Measurements from ENCODE around the gene LRRC8B. TPM values are rescaled to one million over a fixed set of nuclear protein-coding genes. Genes with fewer than 3 reads are reported as not detected.

The LRRC8B gene
- total and polyA plus RNA-seq, 2 of the 8 experiments (the other 6 are each of a cell fraction or from before 2014, with no cell fraction given), result 18.4 to 29.2 TPM

GRCh38 chr1:89633800-89634625 lies 109.4 kb downstream of the LRRC8B start:
- no peak overlapping the region for H3K23ac ChIP-seq (ENCODE audit: insufficient read length)
- H3K36me3 ChIP-seq (ENCODE audit: control insufficient read depth in 2 of 4, insufficient read depth in 4 of 4, low read length in 3 of 4), result no peaks in the 10 kb centered on the region
- H3K18ac ChIP-seq (ENCODE audit: extremely low read depth, low read length), result peak overlapping the region; percentile 68
- H3K9ac ChIP-seq (replicated peaks in 1 of 4; ENCODE audit: extremely low read depth in 1 of 4, low read depth in 3 of 4, low read length in 3 of 4), result peak overlapping the region in 1 of 4 experiments; percentile 81; a peak in 2 of 7 replicates
- no peak overlapping the region for H2BK120ac ChIP-seq (replicated peaks; ENCODE audit: low read depth, low read length)
- WGBS, 2 experiments (ENCODE audit: extremely low coverage in 1 of 2, insufficient coverage in 1 of 2, insufficient read length in 1 of 2, insufficient replicate concordance in 2 of 2, low coverage in 1 of 2, low lambda C conversion rate in 2 of 2, missing lambda C conversion rate in 1 of 2), result 7% methylated on average over 28 of the region's 32 CpGs; no CpG with 5 or more reads in 1 of the 2 experiments
- peak overlapping the region; percentile 59; the same call in 1 of the 2 replicates for H2AFZ ChIP-seq (ENCODE audit: low read length)
- peaks cover 0 to 23% (median 18%) of the 10 kb centered on the region in 4 experiments; a peak in 5 of 7 replicates for H3K27me3 ChIP-seq (replicated peaks in 1 of 4; ENCODE audit: control insufficient read depth in 3 of 4, extremely low read depth in 1 of 4, insufficient read depth in 3 of 4, low read length in 3 of 4)
- no peak for DNase-seq (ENCODE audit: low read depth in 1 of 2, low spot score in 2 of 2)
- H4K20me1 ChIP-seq (replicated peaks in 1 of 2; ENCODE audit: control insufficient read depth in 1 of 2, insufficient read depth in 2 of 2, low read length in 2 of 2), result no peaks in the 10 kb centered on the region
- H4K91ac ChIP-seq (replicated peaks; ENCODE audit: insufficient read length, low read length), result no peak overlapping the region
- H3K14ac ChIP-seq (ENCODE audit: insufficient read length), result no peak overlapping the region
- no peaks in the 10 kb centered on the region for H3K79me2 ChIP-seq (ENCODE audit: control insufficient read depth in 1 of 2, insufficient read depth in 2 of 2, low read length in 2 of 2)
- H3K4me1 ChIP-seq (replicated peaks in 1 of 4; ENCODE audit: control insufficient read depth in 3 of 4, insufficient read depth in 4 of 4, low read length in 3 of 4), result peaks cover 0 to 10% (median 7%) of the 10 kb centered on the region in 4 experiments; a peak in 5 of 7 replicates
- peak overlapping the region; percentile 85 to 88 for H3K4me2 ChIP-seq (ENCODE audit: insufficient read depth in 1 of 2, low read depth in 2 of 2, low read length in 2 of 2)
- no peak overlapping the region for H4K8ac ChIP-seq (ENCODE audit: extremely low read depth, insufficient read depth, low read length)
- ChIA-PET POLR2A (ENCODE audit: partially characterized antibody) (no interaction called here), CTCF (ENCODE audit: partially characterized antibody) (interaction anchor here (0.5 to 9.7 kb wide), 4 partner anchors 11 to 330 kb away, joined by 3 to 101 read pairs (median 6); no protein-coding TSS in a partner anchor)
- H3K79me1 ChIP-seq (ENCODE audit: low read depth, low read length), result no peaks in the 10 kb centered on the region
- no peak overlapping the region for H3K27ac ChIP-seq (ENCODE audit: low read depth, low read length)
- H2BK20ac ChIP-seq (ENCODE audit: low read length), result no peak overlapping the region
- H3K56ac ChIP-seq (replicated peaks; ENCODE audit: insufficient read length, low read depth, low read length), result no peak overlapping the region
- H2BK5ac ChIP-seq (ENCODE audit: low read depth, low read length), result no peak overlapping the region
- H3K4me3 ChIP-seq (ENCODE audit: extremely low read depth in 1 of 4, insufficient read depth in 2 of 4, low read depth in 3 of 4, low read length in 4 of 4), result peak overlapping the region; percentile 57 to 74 (median 72)
- peaks cover 18% of the 10 kb centered on the region for H3K23me2 ChIP-seq (ENCODE audit: low read depth, low read length)
- H3K9me3 ChIP-seq (ENCODE audit: insufficient read depth in 2 of 2, low read depth in 1 of 2, low read length in 1 of 2), result no peaks in the 10 kb centered on the region
- H2BK15ac ChIP-seq (ENCODE audit: low read length), result no peak overlapping the region
- no peak overlapping the region for H2BK12ac ChIP-seq (ENCODE audit: low read depth, low read length)
- H3K4ac ChIP-seq (replicated peaks; ENCODE audit: insufficient read length, low read depth, low read length), result no peak overlapping the region
- H2AK5ac ChIP-seq (ENCODE audit: low read depth, low read length), result no peak overlapping the region
- FAIRE-seq, result peak; percentile 24
- no peak overlapping the region for H4K5ac ChIP-seq (ENCODE audit: insufficient read length, low read depth, low read length)

All from H1 (cell line).